Naive thymus-derived CD4-positive, alpha-beta T cell (primary cell): ENCODE measurements around the gene FEM1A. TPM values are rescaled to one million over a fixed set of nuclear protein-coding genes. Genes with fewer than 3 reads are reported as not detected.

ENCODE experiments used
- ATAC-seq: fragments of 150-1000 bp; cut with Tn5 transposase; 2 replicates; pipeline ENCODE4 v1.10.0; 2021; ENCODE audit warnings: mild to moderate bottlenecking, moderate library complexity
- CTCF ChIA-PET: fragments of 350-600 bp; sonication (Branson Sonifier 250); formaldehyde crosslinking; loops from one replicate; lab custom pipeline; 2021; ENCODE audit warnings: antibody characterized with exemption; lab: Charles Lee
- POLR2A ChIA-PET: fragments of 350-600 bp; sonication (Branson Sonifier 250); formaldehyde crosslinking; loops from one replicate; lab custom pipeline; 2021; ENCODE audit warnings: antibody characterized with exemption, inconsistent platforms; lab: Charles Lee
- DNase-seq, 9 donors: peaks; one replicate each; pipeline versions ENCODE4 v3.0.0 to v3.0.0-alpha.2; 2020 to 2022; ENCODE audit warnings: mixed read lengths in 1 of 9
- H3K27ac ChIP-seq: one replicate; pipeline ENCODE4 v1.7.0; 2013; ENCODE audit warnings: mild to moderate bottlenecking, low read depth, low read length, moderate library complexity
- H3K27me3 ChIP-seq, 2 donors: one replicate each; pipeline ENCODE4 v1.7.0; 2013; ENCODE audit warnings: low read length in 2 of 2, mild to moderate bottlenecking in 2 of 2, moderate library complexity in 2 of 2; ENCODE audit not compliant: control insufficient read depth in 2 of 2, insufficient read depth in 2 of 2
- H3K36me3 ChIP-seq, 3 experiments: 1 replicate in 2 of 3; 2 replicates in 1 of 3; pipeline ENCODE4 v1.7.0; 2013; ENCODE audit warnings: low read length in 3 of 3, mild to moderate bottlenecking in 3 of 3, moderate library complexity in 1 of 3; ENCODE audit not compliant: insufficient read depth in 3 of 3, control insufficient read depth in 2 of 3
- H3K4me1 ChIP-seq, 2 donors: one replicate each; pipeline ENCODE4 v1.7.0; 2013; ENCODE audit warnings: low read length in 2 of 2, mild to moderate bottlenecking in 2 of 2, moderate library complexity in 1 of 2; ENCODE audit not compliant: control insufficient read depth in 2 of 2, insufficient read depth in 2 of 2
- H3K4me3 ChIP-seq: 2 replicates; pipeline ENCODE4 v1.7.0; 2013; ENCODE audit warnings: mild to moderate bottlenecking, low read length
- H3K9me3 ChIP-seq, 3 experiments: 1 replicate in 2 of 3; 2 replicates in 1 of 3; pipeline ENCODE4 v1.7.0; 2013; ENCODE audit warnings: low read length in 3 of 3; ENCODE audit not compliant: control insufficient read depth in 2 of 3
- H3K27ac Mint-ChIP-seq, 9 donors: one replicate each; pipeline ENCODE4 v1.8.0; 2020 to 2022; ENCODE audit warnings: mixed read lengths in 9 of 9, mild to moderate bottlenecking in 8 of 9, moderate library complexity in 5 of 9, inconsistent platforms in 2 of 9
- H3K27me3 Mint-ChIP-seq, 5 donors: one replicate each; pipeline ENCODE4 v1.8.0; 2021 to 2022; ENCODE audit warnings: mixed read lengths in 5 of 5, mild to moderate bottlenecking in 1 of 5
- H3K36me3 Mint-ChIP-seq, 5 donors: one replicate each; pipeline ENCODE4 v1.8.0; 2020 to 2022; ENCODE audit warnings: mixed read lengths in 5 of 5, mild to moderate bottlenecking in 3 of 5, inconsistent platforms in 1 of 5
- H3K4me1 Mint-ChIP-seq, 7 donors: one replicate each; pipeline ENCODE4 v1.8.0; 2020 to 2022; ENCODE audit warnings: mixed read lengths in 7 of 7, mild to moderate bottlenecking in 3 of 7, inconsistent platforms in 1 of 7
- H3K4me3 Mint-ChIP-seq, 10 donors: one replicate each; pipeline ENCODE4 v1.8.0; 2020 to 2022; ENCODE audit warnings: mild to moderate bottlenecking in 10 of 10, mixed read lengths in 10 of 10, moderate library complexity in 6 of 10, inconsistent platforms in 2 of 10
- H3K9me3 Mint-ChIP-seq, 11 donors: one replicate each; pipeline ENCODE4 v1.8.0; 2020 to 2022; ENCODE audit warnings: mixed read lengths in 11 of 11, mild to moderate bottlenecking in 4 of 11, inconsistent platforms in 1 of 11, moderate library complexity in 1 of 11
- intact Hi-C, 2 donors: fragments of 100-400 bp; cut with micrococcal nuclease; formaldehyde crosslinking; loops; one replicate each; pipeline ENCODE4 v1.15.1; 2023
- polyA plus RNA-seq, 2 donors: library from polyadenylated mRNA; unstranded; fragments of 300-500 nt; fragmentation: Illumina TruSeq; gene quantifications; one replicate each; pipeline ENCODE4 v1.2.3, GENCODE V29; 2021
- total RNA-seq, 6 experiments: library from RNA in 5 of 6; stranded (reverse) in 5 of 6; gene quantifications; 1 replicate in 5 of 6; 2 replicates in 1 of 6; pipeline ENCODE4 v1.2.3 and lab custom pipeline; 2021 to 2026

The FEM1A gene
- total and polyA plus RNA-seq, 7 experiments from 2014 or later, result 2.4 to 17.2 (median 14.1) TPM

GRCh38 chr19:4815426-4816201 lies 24.1 kb downstream of the FEM1A start:
- Histone ChIP-seq H3K4me3 (peak overlapping the region; percentile 40), H3K9me3 (no peaks in the 10 kb centered on the region), H3K36me3 (peaks cover 0 to 24% (median 0%) of the 10 kb centered on the region in 3 experiments), H3K27ac (peak overlapping the region; percentile 48), H3K4me1 (peaks cover 4 to 14% of the 10 kb centered on the region in 2 donors), H3K27me3 (no peaks in the 10 kb centered on the region)
- ChIA-PET POLR2A (no interaction called here), CTCF (no interaction called here)
- H3K9me3 Mint-ChIP-seq, result no peaks in the 10 kb centered on the region
- ATAC-seq (peak; percentile 86), DNase-seq (peak; percentile 43 to 77 (median 67))
- peaks cover 0 to 13% (median 0%) of the 10 kb centered on the region in 5 donors for H3K36me3 Mint-ChIP-seq
- peak overlapping the region; percentile 68 to 88 (median 81) for H3K4me3 Mint-ChIP-seq
- H3K4me1 Mint-ChIP-seq, result peaks cover 11 to 29% (median 18%) of the 10 kb centered on the region in 7 donors
- intact Hi-C loops, result loop anchor here (1.0 to 2.0 kb wide), 4 partner anchors 15 to 153 kb away; partner anchors contain the start of genes FEM1A (in 2 of the 2), TICAM1 (in 2 of the 2) and KDM4B (in 1 of the 2)
- H3K27me3 Mint-ChIP-seq, result no peaks in the 10 kb centered on the region
- H3K27ac Mint-ChIP-seq, result peak overlapping the region; percentile 26 to 91 (median 87)

DNA sequence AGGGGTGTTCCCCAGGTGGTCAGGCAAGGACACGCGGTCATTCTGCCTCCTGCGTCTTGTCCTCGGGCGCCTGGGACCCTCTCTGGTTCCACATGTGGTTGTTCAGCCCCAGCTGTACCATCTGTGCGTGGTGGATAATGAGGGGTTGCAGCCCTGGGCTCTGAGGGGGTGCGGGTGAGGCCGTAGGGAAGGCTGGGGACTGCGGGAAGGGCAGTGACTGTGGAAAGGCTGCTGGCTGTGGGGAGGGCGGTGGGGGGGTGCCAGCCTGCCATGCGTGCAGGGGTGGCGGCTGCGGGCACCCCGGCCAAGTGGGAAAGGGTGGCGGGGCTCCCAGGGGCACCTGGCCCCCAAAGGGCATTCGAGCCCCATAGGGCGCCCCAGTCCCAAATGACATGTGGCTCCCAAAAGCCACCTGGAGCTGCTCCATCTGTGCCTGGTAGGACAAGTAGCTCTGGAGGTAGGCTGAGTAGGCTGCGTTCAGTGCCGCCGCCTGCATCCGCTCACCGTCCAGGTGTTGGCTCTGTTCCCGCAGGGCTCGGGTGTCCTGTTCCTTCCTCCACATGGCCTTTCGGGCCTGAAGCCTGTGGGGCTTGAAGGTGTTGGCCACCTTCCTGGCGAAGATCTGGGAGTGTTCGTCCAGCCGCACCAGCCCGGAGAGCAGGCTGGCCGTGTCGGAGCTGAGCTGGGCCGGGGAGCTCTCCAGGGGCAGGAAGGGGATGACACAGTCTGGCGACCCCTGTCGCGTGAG lies 24.8 kb downstream of the FEM1A start:
- no peaks in the 10 kb centered on the region for H3K27me3 ChIP-seq
- peaks cover 0 to 24% (median 0%) of the 10 kb centered on the region in 3 experiments for H3K36me3 ChIP-seq
- Mint-ChIP-seq H3K9me3 (no peaks in the 10 kb centered on the region), H3K36me3 (peaks cover 0 to 15% (median 0%) of the 10 kb centered on the region in 5 donors), H3K27me3 (no peaks in the 10 kb centered on the region), H3K4me3 (peak overlapping the region in 1 of 10 donors; percentile 84), H3K4me1 (peaks cover 11 to 27% (median 17%) of the 10 kb centered on the region in 7 donors), H3K27ac (peak overlapping the region in 1 of 9 donors; percentile 83)
- intact Hi-C loops, result no loop called here
- no peak for DNase-seq
- no peak for ATAC-seq
- H3K4me3 ChIP-seq, result no peak overlapping the region
- ChIA-PET CTCF (interaction anchor here (1.6 to 1.8 kb wide), 2 partner anchors 33 to 36 kb away, joined by 4 read pairs; no protein-coding TSS in a partner anchor), POLR2A (no interaction called here)
- no peaks in the 10 kb centered on the region for H3K9me3 ChIP-seq
- H3K4me1 ChIP-seq, result peaks cover 4 to 14% of the 10 kb centered on the region in 2 donors
- peak overlapping the region; percentile 48 for H3K27ac ChIP-seq

- ChIA-PET CTCF (interaction anchor here (1.6 to 1.8 kb wide), 2 partner anchors 33 to 35 kb away, joined by 4 read pairs; no protein-coding TSS in a partner anchor), POLR2A (no interaction called here)
- ATAC-seq (no peak), DNase-seq (no peak)
- Mint-ChIP-seq H3K9me3 (no peaks in the 10 kb centered on the region), H3K4me3 (peak overlapping the region in 1 of 10 donors; percentile 14), H3K27ac (no peak overlapping the region), H3K36me3 (peaks cover 0 to 16% (median 0%) of the 10 kb centered on the region in 5 donors), H3K27me3 (no peaks in the 10 kb centered on the region), H3K4me1 (peaks cover 9 to 22% (median 12%) of the 10 kb centered on the region in 7 donors)
- Histone ChIP-seq H3K27ac (no peak overlapping the region), H3K27me3 (no peaks in the 10 kb centered on the region), H3K4me1 (peaks cover 4 to 14% of the 10 kb centered on the region in 2 donors), H3K4me3 (no peak overlapping the region), H3K36me3 (peaks cover 0 to 24% (median 0%) of the 10 kb centered on the region in 3 experiments), H3K9me3 (no peaks in the 10 kb centered on the region)
- intact Hi-C loops, result no loop called here
Measured at GRCh38 chr19:4816950-4817278, 25.4 kb downstream of the FEM1A start.

- Histone ChIP-seq H3K4me1 (peaks cover 4 to 14% of the 10 kb centered on the region in 2 donors), H3K27ac (no peak overlapping the region), H3K9me3 (no peaks in the 10 kb centered on the region), H3K27me3 (no peaks in the 10 kb centered on the region), H3K4me3 (no peak overlapping the region), H3K36me3 (peaks cover 0 to 28% (median 0%) of the 10 kb centered on the region in 3 experiments)
- ATAC-seq (no peak), DNase-seq (no peak)
- peaks cover 0 to 19% (median 0%) of the 10 kb centered on the region in 5 donors for H3K36me3 Mint-ChIP-seq
- no peaks in the 10 kb centered on the region for H3K27me3 Mint-ChIP-seq
- peak overlapping the region in 1 of 9 donors; percentile 62 for H3K27ac Mint-ChIP-seq
- H3K4me1 Mint-ChIP-seq, result peaks cover 9 to 20% (median 12%) of the 10 kb centered on the region in 7 donors
- ChIA-PET POLR2A (interaction anchor here (0.8 kb wide), 1 partner anchor 26 kb away, joined by 3 read pairs; the partner anchor contains the start of gene FEM1A), CTCF (interaction anchor here (1.4 to 1.8 kb wide), 3 partner anchors 32 to 94 kb away, joined by 3 to 4 read pairs (median 4); no protein-coding TSS in a partner anchor)
- H3K9me3 Mint-ChIP-seq, result no peaks in the 10 kb centered on the region
- intact Hi-C loops, result no loop called here
- H3K4me3 Mint-ChIP-seq, result peak overlapping the region in 1 of 10 donors; percentile 14
Measured at GRCh38 chr19:4817467-4818277, 26.1 kb downstream of the FEM1A start.

- Histone ChIP-seq H3K27me3 (no peaks in the 10 kb centered on the region), H3K36me3 (peaks cover 0 to 35% (median 0%) of the 10 kb centered on the region in 3 experiments), H3K9me3 (no peaks in the 10 kb centered on the region), H3K4me3 (no peak overlapping the region), H3K27ac (no peak overlapping the region), H3K4me1 (no peaks in the 10 kb centered on the region)
- peaks cover 0 to 5% (median 0%) of the 10 kb centered on the region in 7 donors for H3K4me1 Mint-ChIP-seq
- ATAC-seq (no peak), DNase-seq (no peak)
- H3K27me3 Mint-ChIP-seq, result no peaks in the 10 kb centered on the region
- H3K27ac Mint-ChIP-seq, result peak overlapping the region in 1 of 9 donors; percentile 10
- intact Hi-C loops, result no loop called here
- ChIA-PET CTCF (interaction anchor here (3.0 kb wide), 1 partner anchor 11 kb away, joined by 12 read pairs; no protein-coding TSS in a partner anchor), POLR2A (interaction anchor here (0.6 kb wide), 1 partner anchor 28 kb away, joined by 3 read pairs; no protein-coding TSS in a partner anchor)
- no peak overlapping the region for H3K4me3 Mint-ChIP-seq
- H3K36me3 Mint-ChIP-seq, result peaks cover 0 to 14% (median 0%) of the 10 kb centered on the region in 5 donors
- H3K9me3 Mint-ChIP-seq, result no peaks in the 10 kb centered on the region
Measured at GRCh38 chr19:4821265-4821664, 29.7 kb downstream of the FEM1A start.
